ENCODE results near the gene DIPK2B. TPM values are rescaled to one million over a fixed set of nuclear protein-coding genes. Genes with fewer than 3 reads are reported as not detected.

DIPK2B gene
- total and polyA plus RNA-seq, 5 donors = 4.1 to 10.9 (median 8.4) TPM

DNA sequence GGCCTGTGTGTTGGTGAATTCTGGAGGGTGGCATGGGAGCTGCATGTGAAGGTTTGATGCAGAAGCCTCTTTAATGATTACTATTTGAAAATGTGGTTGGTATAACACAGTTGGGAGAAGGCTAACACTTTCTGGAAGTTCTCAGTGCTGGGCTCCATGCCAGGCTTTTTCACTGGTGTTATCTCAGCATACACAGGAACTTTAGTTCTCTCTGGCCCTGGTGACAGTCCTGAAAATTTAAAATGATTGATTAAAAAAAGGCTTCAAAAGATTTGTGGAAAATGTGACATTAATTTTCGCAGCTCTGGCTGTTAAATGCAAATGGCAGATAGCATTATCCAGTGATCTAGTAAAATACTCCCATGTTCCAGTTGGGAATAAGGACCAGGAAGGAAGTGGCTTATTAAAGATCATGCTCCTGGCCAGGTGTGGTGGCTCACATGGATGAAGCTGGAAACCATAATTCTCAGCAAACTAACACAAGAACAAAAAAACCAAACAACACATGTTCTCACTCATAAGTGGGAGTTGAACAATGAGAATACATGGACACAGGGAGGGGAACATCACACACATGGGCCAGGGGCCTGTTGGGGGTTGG, 36.6 kb downstream of the DIPK2B start:
- H3K27me3 ChIP-seq (ENCODE audit: control insufficient read depth, insufficient read depth) = no peaks in the 10 kb centered on the region
- peaks cover 4% of the 10 kb centered on the region for H3K4me1 ChIP-seq (ENCODE audit: control insufficient read depth, insufficient read depth, low read length)
- intact Hi-C loops (cut with DNase I) = no loop called here
- no peaks in the 10 kb centered on the region for H3K9me3 ChIP-seq (ENCODE audit: control insufficient read depth, low read length)
- H3K27ac ChIP-seq (ENCODE audit: low read length) = no peak overlapping the region
- H3K4me3 ChIP-seq (ENCODE audit: low read length) = no peak overlapping the region
- ATAC-seq (no peak), DNase-seq (peak; percentile 60 to 75 (median 68))
- 24% methylated on average over 1 of the region's 1 CpG for WGBS

DNA sequence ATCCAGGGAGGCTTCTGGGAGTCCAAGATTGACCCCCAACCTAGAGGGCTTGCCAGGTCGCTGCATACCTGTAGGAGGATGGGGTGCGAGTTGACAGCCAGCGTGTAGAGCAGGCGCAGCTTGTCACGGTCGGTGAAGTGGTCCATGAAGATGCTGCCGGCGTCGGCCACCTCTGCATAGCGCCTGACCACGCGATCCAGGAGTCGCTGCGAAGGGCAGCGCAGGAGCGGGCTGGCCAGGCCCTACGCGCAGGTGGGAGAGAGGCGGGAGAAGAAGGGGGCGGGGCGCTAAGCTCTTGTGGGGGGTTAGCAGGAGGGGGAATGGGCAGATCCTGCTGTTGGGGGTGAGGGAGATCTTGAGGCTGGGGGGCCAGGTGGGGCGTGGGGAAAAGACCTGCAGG, 43.0 kb downstream of the DIPK2B start:
- no peaks in the 10 kb centered on the region for H3K9me3 ChIP-seq (ENCODE audit: control insufficient read depth, low read length)
- no peaks in the 10 kb centered on the region for H3K27me3 ChIP-seq (ENCODE audit: control insufficient read depth, insufficient read depth)
- no peak for ATAC-seq
- no peak overlapping the region for H3K27ac ChIP-seq (ENCODE audit: low read length)
- H3K4me3 ChIP-seq (ENCODE audit: low read length) = no peak overlapping the region
- DNase-seq = no peak
- intact Hi-C loops (cut with DNase I) = no loop called here
- H3K4me1 ChIP-seq (ENCODE audit: control insufficient read depth, insufficient read depth, low read length) = no peaks in the 10 kb centered on the region
- 70% methylated on average over 22 of the region's 22 CpGs for WGBS

DNA sequence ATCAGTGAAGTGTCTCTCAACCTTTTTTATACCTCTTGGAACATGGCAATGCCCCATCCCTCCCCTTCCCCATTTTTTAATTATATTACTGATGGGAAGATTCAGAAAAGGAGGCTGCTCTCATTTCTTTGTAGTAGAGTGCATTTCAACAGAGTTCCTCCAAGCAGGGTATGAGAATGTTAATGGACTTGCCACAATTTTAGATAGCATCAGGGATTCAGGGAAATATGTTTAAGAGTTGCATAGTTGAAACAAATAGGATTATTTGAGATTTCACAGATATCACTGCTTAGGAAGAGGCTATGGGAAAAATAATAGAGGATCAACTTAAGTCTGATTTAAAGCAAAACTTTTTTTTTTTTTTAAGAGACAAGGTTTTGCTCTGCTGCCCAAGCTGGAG, 46.2 kb downstream of the DIPK2B start:
- DNase-seq (no peak), ATAC-seq (no peak)
- no peaks in the 10 kb centered on the region for H3K4me1 ChIP-seq (ENCODE audit: control insufficient read depth, insufficient read depth, low read length)
- no peak overlapping the region for H3K4me3 ChIP-seq (ENCODE audit: low read length)
- intact Hi-C loops (cut with DNase I) = no loop called here
- no peak overlapping the region for H3K27ac ChIP-seq (ENCODE audit: low read length)
- H3K27me3 ChIP-seq (ENCODE audit: control insufficient read depth, insufficient read depth) = no peaks in the 10 kb centered on the region
- no peaks in the 10 kb centered on the region for H3K9me3 ChIP-seq (ENCODE audit: control insufficient read depth, low read length)

DNA sequence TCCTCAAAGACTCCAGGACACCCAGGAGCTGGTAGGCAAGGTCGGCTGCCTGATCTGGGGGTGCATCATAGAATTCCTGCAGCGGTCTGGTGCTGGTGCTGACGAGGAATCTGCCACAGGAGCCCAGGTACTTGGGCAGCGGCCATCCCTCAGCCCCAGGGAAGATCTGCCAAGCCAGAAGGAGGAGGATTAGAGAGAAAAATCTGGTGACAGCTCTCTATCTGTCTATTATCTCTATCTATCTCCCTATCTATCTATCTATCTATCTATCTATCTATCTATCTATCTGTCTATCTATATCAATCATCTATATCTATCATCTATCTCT, 46.7 kb downstream of the DIPK2B start:
- no peak overlapping the region for H3K4me3 ChIP-seq (ENCODE audit: low read length)
- no peak for DNase-seq
- WGBS = 92% methylated on average over 4 of the region's 4 CpGs
- no peaks in the 10 kb centered on the region for H3K9me3 ChIP-seq (ENCODE audit: control insufficient read depth, low read length)
- no peaks in the 10 kb centered on the region for H3K4me1 ChIP-seq (ENCODE audit: control insufficient read depth, insufficient read depth, low read length)
- ATAC-seq = no peak
- H3K27ac ChIP-seq (ENCODE audit: low read length) = no peak overlapping the region
- no peaks in the 10 kb centered on the region for H3K27me3 ChIP-seq (ENCODE audit: control insufficient read depth, insufficient read depth)
- intact Hi-C loops (cut with DNase I) = no loop called here
